Astrocyte of the cerebellum (primary cell): ENCODE results near the gene RAP2C.

Source experiments
- DNase-seq: peaks from one replicate; pipeline ENCODE4 v3.0.0-alpha.2; 2011; ENCODE audit warnings: low read depth
- H3K4me3 ChIP-seq: 2 replicates; pipeline ENCODE4 v1.5.1; 2011; ENCODE audit warnings: mild to moderate bottlenecking, low read depth, low read length, moderate library complexity
- CTCF ChIP-seq: IDR thresholded peaks from 2 replicates; pipeline ENCODE4 v1.5.1; 2012; ENCODE audit warnings: low read length, low read depth, moderate library complexity, mild to moderate bottlenecking; ENCODE audit errors: missing control alignments
- in situ Hi-C: cut with HindIII; loops from 2 replicates; pipeline ENCODE4 v1.10.0; 2017; ENCODE audit warnings: low sequenced_read_pairs

RAP2C gene

GRCh38 chrX:132191938-132192337, 27.3 kb downstream of the RAP2C start:
- TF ChIP-seq CTCF: no peak
- H3K4me3 ChIP-seq: no peak overlapping the region
- in situ Hi-C loops: no loop called here
- no peak for DNase-seq

GRCh38 chrX:132188175-132188574, 31.1 kb downstream of the RAP2C start:
- no peak for TF ChIP-seq CTCF
- no peak overlapping the region for H3K4me3 ChIP-seq
- in situ Hi-C loops: no loop called here
- DNase-seq: no peak

GRCh38 chrX:132187451-132187850, 31.8 kb downstream of the RAP2C start:
- no peak overlapping the region for H3K4me3 ChIP-seq
- no peak for TF ChIP-seq CTCF
- in situ Hi-C loops: no loop called here
- no peak for DNase-seq

- TF ChIP-seq CTCF: no peak
Observed at GRCh38 chrX:132184871-132185270, 34.4 kb downstream of the RAP2C start.

GRCh38 chrX:132181364-132181763, 37.9 kb downstream of the RAP2C start:
- no peak overlapping the region for H3K4me3 ChIP-seq
- in situ Hi-C loops: no loop called here
- DNase-seq: no peak
- TF ChIP-seq CTCF: no peak

More at GRCh38 chrX:132184871-132185270, 34.4 kb downstream of the RAP2C start:
- no peak overlapping the region for H3K4me3 ChIP-seq
- DNase-seq: no peak
- in situ Hi-C loops: no loop called here

GRCh38 chrX:132180929-132181328, 38.3 kb downstream of the RAP2C start:
- in situ Hi-C loops: no loop called here
- H3K4me3 ChIP-seq: no peak overlapping the region
- TF ChIP-seq CTCF: no peak
- DNase-seq: no peak

GRCh38 chrX:132173647-132174046, 45.6 kb downstream of the RAP2C start:
- H3K4me3 ChIP-seq: no peak overlapping the region
- DNase-seq: no peak
- no peak for TF ChIP-seq CTCF
- in situ Hi-C loops: no loop called here
